HEK293 (cell line): ENCODE results near the gene CXorf38.

Experiments
- CTCF ChIA-PET: fragments of 350-600 bp; formaldehyde crosslinking; extraction: SDS; loops from one replicate; lab custom pipeline; 2021; ENCODE audit warnings: antibody characterized with exemption; lab: Yijun Ruan, JAX
- POLR2A ChIA-PET: fragments of 300-600 bp; formaldehyde crosslinking; extraction: SDS; loops from one replicate; lab custom pipeline; 2020; ENCODE audit warnings: antibody characterized with exemption, inconsistent platforms; lab: Yijun Ruan, JAX
- H3K27ac ChIP-seq: fragments of 200-500 bp; sonication (Bioruptor generic); 2 replicates; pipeline ENCODE4 v1.5.1; 2014; ENCODE audit warnings: low read depth, low read length, control low read depth, inconsistent platforms; ENCODE audit errors: extremely low read depth
- H3K36me3 ChIP-seq, 2 experiments: fragments of 200-500 bp in 1 of 2; sonication (Bioruptor generic) in 1 of 2; 1 replicate in 1 of 2; 2 replicates in 1 of 2; pipeline ENCODE4 v1.5.1; 2014 to 2017; ENCODE audit warnings: inconsistent platforms in 2 of 2, low read length in 2 of 2; ENCODE audit not compliant: control insufficient read depth in 2 of 2, insufficient read depth in 1 of 2
- H3K4me1 ChIP-seq: fragments of 200-500 bp; sonication (Bioruptor generic); 2 replicates; pipeline ENCODE4 v1.5.1; 2014; ENCODE audit warnings: mild to moderate bottlenecking, low read length, inconsistent platforms; ENCODE audit not compliant: control insufficient read depth, insufficient read depth
- H3K4me3 ChIP-seq: 2 replicates; pipeline ENCODE4 v1.5.1; 2011; ENCODE audit warnings: low read depth, mild to moderate bottlenecking, control low read depth, low read length, moderate library complexity
- H3K9me3 ChIP-seq: fragments of 200-500 bp; sonication (Bioruptor generic); 2 replicates; pipeline ENCODE4 v1.5.1; 2014; ENCODE audit warnings: low read depth, low read length, inconsistent platforms; ENCODE audit not compliant: control insufficient read depth, insufficient read depth
- BCL11A ChIP-seq: fragments of 450-650 bp; formaldehyde crosslinking; IDR thresholded peaks from 2 replicates; pipeline ENCODE4 v1.5.1; 2016; ENCODE audit warnings: low read depth, missing biosample characterization, missing genetic modification characterization
- BCL11B ChIP-seq: fragments of 450-650 bp; formaldehyde crosslinking; IDR thresholded peaks from 2 replicates; pipeline ENCODE4 v1.5.1; 2016; ENCODE audit warnings: low read depth, missing biosample characterization, missing genetic modification characterization
- MZF1 ChIP-seq: fragments of 450-650 bp; formaldehyde crosslinking; IDR thresholded peaks from 2 replicates; pipeline ENCODE4 v1.5.1; 2017; ENCODE audit warnings: missing biosample characterization, missing genetic modification characterization, borderline replicate concordance
- PATZ1 ChIP-seq: fragments of 450-650 bp; formaldehyde crosslinking; IDR thresholded peaks from 2 replicates; pipeline ENCODE4 v1.5.1; 2016; ENCODE audit warnings: missing biosample characterization, missing genetic modification characterization
- SETDB1 ChIP-seq: IDR thresholded peaks from one replicate; pipeline ENCODE4 v1.6.1; 2017; ENCODE audit warnings: mild to moderate bottlenecking, low read length, moderate library complexity, mixed read lengths; ENCODE audit not compliant: insufficient read length
- ZFP3 ChIP-seq: fragments of 450-650 bp; formaldehyde crosslinking; IDR thresholded peaks from 2 replicates; pipeline ENCODE4 v1.5.1; 2016; ENCODE audit warnings: low read depth, missing biosample characterization, missing genetic modification characterization
- ZFP41 ChIP-seq: fragments of 450-650 bp; formaldehyde crosslinking; IDR thresholded peaks from 2 replicates; pipeline ENCODE4 v1.5.1; 2016; ENCODE audit warnings: missing biosample characterization, missing genetic modification characterization, borderline replicate concordance
- ZNF133 ChIP-seq: fragments of 450-650 bp; formaldehyde crosslinking; IDR thresholded peaks from 2 replicates; pipeline ENCODE4 v1.5.1; 2016; ENCODE audit warnings: missing biosample characterization, missing genetic modification characterization
- ZNF140 ChIP-seq: fragments of 450-650 bp; formaldehyde crosslinking; IDR thresholded peaks from 2 replicates; pipeline ENCODE4 v1.5.1; 2016; ENCODE audit warnings: missing biosample characterization, missing genetic modification characterization
- ZNF266 ChIP-seq: fragments of 450-650 bp; formaldehyde crosslinking; IDR thresholded peaks from 2 replicates; pipeline ENCODE4 v1.5.1; 2016; ENCODE audit warnings: missing biosample characterization, missing genetic modification characterization, low read depth
- ZNF311 ChIP-seq: fragments of 450-650 bp; formaldehyde crosslinking; IDR thresholded peaks from 2 replicates; pipeline ENCODE4 v1.5.1; 2017; ENCODE audit warnings: missing biosample characterization, missing genetic modification characterization, borderline replicate concordance
- ZNF350 ChIP-seq: fragments of 450-650 bp; formaldehyde crosslinking; IDR thresholded peaks from 2 replicates; pipeline ENCODE4 v1.5.0; 2017; ENCODE audit warnings: missing biosample characterization, mild to moderate bottlenecking, missing genetic modification characterization
- ZNF473 ChIP-seq: fragments of 450-650 bp; formaldehyde crosslinking; IDR thresholded peaks from 2 replicates; pipeline ENCODE4 v1.5.1; 2017; ENCODE audit warnings: missing biosample characterization, missing genetic modification characterization
- ZNF529 ChIP-seq: fragments of 450-650 bp; formaldehyde crosslinking; IDR thresholded peaks from 2 replicates; pipeline ENCODE4 v1.5.1; 2017; ENCODE audit warnings: missing genetic modification characterization, missing biosample characterization; ENCODE audit not compliant: insufficient replicate concordance
- ZNF530 ChIP-seq: fragments of 450-650 bp; formaldehyde crosslinking; IDR thresholded peaks from 2 replicates; pipeline ENCODE4 v1.5.1; 2016; ENCODE audit warnings: low read depth, missing biosample characterization, missing genetic modification characterization
- ZNF560 ChIP-seq: fragments of 450-650 bp; formaldehyde crosslinking; IDR thresholded peaks from 2 replicates; pipeline ENCODE4 v1.5.1; 2017; ENCODE audit warnings: missing biosample characterization, missing genetic modification characterization, borderline replicate concordance
- ZXDB ChIP-seq: fragments of 450-650 bp; formaldehyde crosslinking; IDR thresholded peaks from 2 replicates; pipeline ENCODE4 v1.5.1; 2016; ENCODE audit warnings: missing biosample characterization, missing genetic modification characterization
- TF ChIP-seq, protein P1 (sequence below): IDR thresholded peaks from 2 replicates; pipeline ENCODE4 v1.6.1; 2011; ENCODE audit warnings: mild to moderate bottlenecking, low read depth, low read length, borderline replicate concordance
- TF ChIP-seq, protein P2 (sequence below): fragments of 450-650 bp; formaldehyde crosslinking; IDR thresholded peaks from 2 replicates; pipeline ENCODE4 v1.5.1; 2016; ENCODE audit warnings: missing biosample characterization, missing genetic modification characterization

Gene CXorf38

DNA sequence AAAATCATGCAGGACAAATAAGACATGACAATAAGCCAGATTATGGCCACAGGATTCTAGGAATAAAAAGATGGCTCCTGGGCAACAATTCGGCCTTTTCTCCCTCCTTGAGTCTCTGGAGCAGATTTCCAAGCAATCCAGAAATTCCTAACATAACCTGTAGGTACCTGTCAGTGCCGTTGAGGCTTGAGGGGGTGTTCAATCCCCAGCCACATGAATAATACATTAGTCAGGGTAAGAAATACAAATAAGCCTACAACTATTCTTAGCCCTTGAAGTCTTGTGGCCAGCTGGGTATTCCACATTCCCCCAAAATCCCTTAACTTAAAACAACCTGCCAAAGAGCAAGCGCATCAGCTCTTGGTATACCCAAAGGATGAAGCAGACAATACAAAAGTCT is 9.7 kb downstream of the CXorf38 start (continued):
- TF ChIP-seq ZNF350: no peak

GRCh38 chrX:40632199-40632598 is 15.2 kb downstream of the CXorf38 start:
- ChIA-PET POLR2A (interaction anchor here (0.6 to 1.2 kb wide), 2 partner anchors 51 to 847 kb away, joined by 3 to 4 read pairs; partner anchors contain the start of gene ATP6AP2), CTCF (interaction anchor here (0.9 to 1.1 kb wide), 3 partner anchors 11 to 93 kb away, joined by 3 to 4 read pairs (median 3); no protein-coding TSS in a partner anchor)
- no peak for TF ChIP-seq ZNF473
- no peak for TF ChIP-seq ZXDB (tag by site-specific recombination)
- no peak for TF ChIP-seq ZNF266 (tag by site-specific recombination)
- TF ChIP-seq ZNF311 (tag by site-specific recombination): no peak
- no peak for TF ChIP-seq PATZ1 (tag by site-specific recombination)
- TF ChIP-seq ZNF530 (tag by site-specific recombination): no peak
- TF ChIP-seq BCL11A (tag by site-specific recombination): no peak
- TF ChIP-seq ZFP41 (tag by site-specific recombination): no peak
- TF ChIP-seq, protein P1, sequence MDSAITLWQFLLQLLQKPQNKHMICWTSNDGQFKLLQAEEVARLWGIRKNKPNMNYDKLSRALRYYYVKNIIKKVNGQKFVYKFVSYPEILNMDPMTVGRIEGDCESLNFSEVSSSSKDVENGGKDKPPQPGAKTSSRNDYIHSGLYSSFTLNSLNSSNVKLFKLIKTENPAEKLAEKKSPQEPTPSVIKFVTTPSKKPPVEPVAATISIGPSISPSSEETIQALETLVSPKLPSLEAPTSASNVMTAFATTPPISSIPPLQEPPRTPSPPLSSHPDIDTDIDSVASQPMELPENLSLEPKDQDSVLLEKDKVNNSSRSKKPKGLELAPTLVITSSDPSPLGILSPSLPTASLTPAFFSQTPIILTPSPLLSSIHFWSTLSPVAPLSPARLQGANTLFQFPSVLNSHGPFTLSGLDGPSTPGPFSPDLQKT: no peak
- TF ChIP-seq ZNF140 (tag by site-specific recombination): no peak
- TF ChIP-seq ZNF560 (tag by site-specific recombination): no peak
- TF ChIP-seq SETDB1: no peak
- no peak for TF ChIP-seq ZNF529 (tag by site-specific recombination)
- TF ChIP-seq BCL11B (tag by site-specific recombination): no peak
- no peak for TF ChIP-seq ZNF133 (tag by site-specific recombination)
- TF ChIP-seq, protein P2, sequence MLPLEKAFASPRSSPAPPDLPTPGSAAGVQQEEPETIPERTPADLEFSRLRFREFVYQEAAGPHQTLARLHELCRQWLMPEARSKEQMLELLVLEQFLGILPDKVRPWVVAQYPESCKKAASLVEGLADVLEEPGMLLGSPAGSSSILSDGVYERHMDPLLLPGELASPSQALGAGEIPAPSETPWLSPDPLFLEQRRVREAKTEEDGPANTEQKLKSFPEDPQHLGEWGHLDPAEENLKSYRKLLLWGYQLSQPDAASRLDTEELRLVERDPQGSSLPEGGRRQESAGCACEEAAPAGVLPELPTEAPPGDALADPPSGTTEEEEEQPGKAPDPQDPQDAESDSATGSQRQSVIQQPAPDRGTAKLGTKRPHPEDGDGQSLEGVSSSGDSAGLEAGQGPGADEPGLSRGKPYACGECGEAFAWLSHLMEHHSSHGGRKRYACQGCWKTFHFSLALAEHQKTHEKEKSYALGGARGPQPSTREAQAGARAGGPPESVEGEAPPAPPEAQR (tag by site-specific recombination): no peak
- Histone ChIP-seq H3K4me3 (no peak overlapping the region), H3K27ac (no peak overlapping the region), H3K36me3 (peaks cover 42 to 96% of the 10 kb centered on the region in 2 experiments), H3K9me3 (no peaks in the 10 kb centered on the region), H3K4me1 (no peaks in the 10 kb centered on the region)

GRCh38 chrX:40628506-40628905 is 18.9 kb downstream of the CXorf38 start:
- no peak overlapping the region for H3K27ac ChIP-seq
- H3K4me1 ChIP-seq: no peaks in the 10 kb centered on the region
- peaks cover 24 to 63% of the 10 kb centered on the region in 2 experiments for H3K36me3 ChIP-seq
- TF ChIP-seq MZF1 (tag by site-specific recombination) (no peak), ZFP3 (no peak)
- ChIA-PET POLR2A (no interaction called here), CTCF (no interaction called here)
- H3K9me3 ChIP-seq: no peaks in the 10 kb centered on the region
- no peak overlapping the region for H3K4me3 ChIP-seq
